Activated naive CD8-positive, alpha-beta T cell treated with anti-CD3 and anti-CD28 coated beads for 36 hours (primary cell): ENCODE results near the gene MIGA2. TPM values are rescaled to one million over a fixed set of nuclear protein-coding genes. Genes with fewer than 3 reads are reported as not detected.
"Not testable (repeated sequence)": the region's sequence is repeated elsewhere in the genome, so short reads cannot be mapped to it uniquely, and the experiment has no call there.

Experiments
- DNase-seq: peaks from one replicate; pipeline ENCODE4 v3.0.0; 2021
- H3K27ac Mint-ChIP-seq: one replicate; pipeline ENCODE4 v1.8.0; 2022; ENCODE audit warnings: mild to moderate bottlenecking, moderate library complexity, mixed read lengths
- H3K27me3 Mint-ChIP-seq: one replicate; pipeline ENCODE4 v1.8.0; 2022; ENCODE audit warnings: mild to moderate bottlenecking, mixed read lengths
- H3K36me3 Mint-ChIP-seq: one replicate; pipeline ENCODE4 v1.8.0; 2021; ENCODE audit warnings: mild to moderate bottlenecking, mixed read lengths
- H3K4me1 Mint-ChIP-seq: one replicate; pipeline ENCODE4 v1.8.0; 2021; ENCODE audit warnings: mixed read lengths
- H3K4me3 Mint-ChIP-seq: one replicate; pipeline ENCODE4 v1.8.0; 2022; ENCODE audit warnings: mild to moderate bottlenecking, moderate library complexity, mixed read lengths
- H3K9me3 Mint-ChIP-seq: one replicate; pipeline ENCODE4 v1.8.0; 2022; ENCODE audit warnings: mixed read lengths
- total RNA-seq, 2 experiments: library from RNA; stranded (reverse); gene quantifications; one replicate each; pipeline ENCODE4 v1.2.3, GENCODE V29; 2021

MIGA2 gene
- total RNA-seq, 2 experiments from 2014 or later: 26.2 to 29.0 TPM

DNA sequence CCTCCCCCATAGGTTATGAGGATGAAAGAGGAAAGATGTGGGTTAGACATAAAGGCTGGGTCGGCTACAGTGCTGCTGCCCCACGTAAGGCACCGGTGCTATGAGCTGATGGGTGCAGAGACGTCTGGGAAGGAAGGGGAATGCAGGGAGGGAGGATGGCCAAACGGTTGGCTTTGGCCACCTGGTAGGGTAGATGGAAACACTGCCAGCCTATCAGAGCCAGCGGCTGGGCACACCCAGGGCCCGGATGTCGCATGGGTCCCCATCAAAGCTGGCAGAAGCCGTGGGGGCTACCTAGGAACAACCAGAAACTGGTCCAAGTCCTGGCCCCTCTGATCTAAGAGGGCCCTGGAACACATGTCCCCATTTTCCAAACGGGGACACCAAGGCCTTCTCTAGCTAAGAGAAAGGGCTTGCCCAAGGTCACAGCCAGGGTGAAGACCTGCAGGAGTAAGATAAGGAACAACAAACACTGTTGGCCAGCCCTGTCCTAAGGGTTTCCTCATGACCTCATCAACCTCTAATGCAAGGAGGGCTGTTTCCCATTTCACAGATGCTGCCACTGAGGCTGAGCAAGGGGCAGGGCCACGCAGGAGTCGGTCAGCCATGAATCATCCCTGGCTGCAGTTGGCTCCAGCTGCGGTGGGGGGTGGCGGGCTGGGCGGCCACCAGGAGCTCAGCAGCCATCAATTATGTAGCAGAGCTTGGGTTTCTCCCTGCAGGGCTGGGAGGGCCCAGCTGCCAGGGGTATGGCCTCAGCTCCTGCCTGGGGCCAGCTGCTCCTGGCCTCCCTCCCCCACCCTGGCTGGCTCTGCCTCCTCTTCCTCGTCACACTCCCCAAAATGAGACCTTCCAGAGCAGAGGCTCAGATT is 13.2 kb upstream of the MIGA2 start:
- no peaks in the 10 kb centered on the region for H3K9me3 Mint-ChIP-seq
- H3K36me3 Mint-ChIP-seq: peaks cover 3% of the 10 kb centered on the region
- no peak overlapping the region for H3K4me3 Mint-ChIP-seq
- peaks cover 22% of the 10 kb centered on the region for H3K4me1 Mint-ChIP-seq
- H3K27ac Mint-ChIP-seq: no peak overlapping the region
- H3K27me3 Mint-ChIP-seq: no peaks in the 10 kb centered on the region
- no peak for DNase-seq

DNA sequence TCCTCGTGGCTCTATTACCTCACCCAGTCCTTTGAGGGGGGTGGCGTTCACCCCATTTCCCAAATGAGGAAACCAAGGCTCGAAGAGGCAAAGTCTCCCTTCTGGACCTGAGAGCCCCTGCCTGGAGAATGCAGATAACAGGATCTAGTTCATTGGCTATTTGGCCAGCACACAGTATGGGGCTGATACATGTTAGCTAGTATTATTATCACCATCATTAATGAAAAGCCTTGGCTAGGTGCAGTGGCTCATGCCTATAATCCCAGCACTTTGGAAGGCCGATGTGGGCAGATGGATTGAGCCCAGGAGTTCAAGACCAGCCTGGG is 12.6 kb upstream of the MIGA2 start:
- no peak overlapping the region for H3K4me3 Mint-ChIP-seq
- peaks cover 22% of the 10 kb centered on the region for H3K4me1 Mint-ChIP-seq
- no peak for DNase-seq
- H3K9me3 Mint-ChIP-seq: no peaks in the 10 kb centered on the region
- no peaks in the 10 kb centered on the region for H3K27me3 Mint-ChIP-seq
- H3K36me3 Mint-ChIP-seq: peaks cover 3% of the 10 kb centered on the region
- no peak overlapping the region for H3K27ac Mint-ChIP-seq

DNA sequence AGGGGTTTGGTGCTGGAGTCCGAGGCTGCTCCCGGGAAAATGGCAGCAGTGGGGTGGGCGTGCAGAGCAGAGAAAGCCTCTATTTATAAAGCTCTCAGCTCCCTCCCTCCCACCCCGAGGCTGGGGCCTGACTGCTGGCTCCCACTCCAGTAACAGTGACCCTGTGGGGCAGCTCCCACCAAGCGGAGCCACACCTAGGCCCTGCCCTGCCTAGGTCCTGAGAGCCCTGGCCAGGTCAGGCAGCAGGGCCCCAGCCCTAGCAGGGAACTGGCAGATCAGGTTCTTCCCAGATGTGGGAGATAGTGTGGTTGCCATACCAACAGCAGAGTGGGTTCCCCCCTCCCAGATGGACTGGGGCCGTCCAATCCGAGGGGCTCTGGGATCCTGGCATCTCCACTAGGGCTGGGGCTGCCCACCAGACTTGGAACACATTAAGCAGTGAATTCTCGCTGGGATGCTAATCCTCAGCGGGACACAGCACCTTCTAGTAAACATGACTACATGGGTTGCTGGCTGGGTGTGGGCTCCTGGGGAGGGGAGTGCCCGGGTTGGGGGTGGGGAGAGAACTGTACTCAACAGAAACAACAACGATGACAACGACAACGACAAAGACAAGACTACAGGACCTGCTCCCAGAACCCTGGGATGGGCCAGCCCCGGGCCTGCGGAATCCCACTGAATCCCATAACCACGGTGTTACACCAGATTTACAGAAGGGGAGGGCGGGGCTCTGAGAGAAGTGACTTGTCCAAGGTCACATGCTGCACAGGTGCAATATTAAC is 9.8 kb upstream of the MIGA2 start:
- no peaks in the 10 kb centered on the region for H3K9me3 Mint-ChIP-seq
- no peak for DNase-seq
- peak overlapping the region; percentile 70 for H3K27ac Mint-ChIP-seq
- peak overlapping the region; percentile 89 for H3K4me3 Mint-ChIP-seq
- H3K27me3 Mint-ChIP-seq: no peaks in the 10 kb centered on the region
- peaks cover 23% of the 10 kb centered on the region for H3K4me1 Mint-ChIP-seq
- H3K36me3 Mint-ChIP-seq: peaks cover 2% of the 10 kb centered on the region

DNA sequence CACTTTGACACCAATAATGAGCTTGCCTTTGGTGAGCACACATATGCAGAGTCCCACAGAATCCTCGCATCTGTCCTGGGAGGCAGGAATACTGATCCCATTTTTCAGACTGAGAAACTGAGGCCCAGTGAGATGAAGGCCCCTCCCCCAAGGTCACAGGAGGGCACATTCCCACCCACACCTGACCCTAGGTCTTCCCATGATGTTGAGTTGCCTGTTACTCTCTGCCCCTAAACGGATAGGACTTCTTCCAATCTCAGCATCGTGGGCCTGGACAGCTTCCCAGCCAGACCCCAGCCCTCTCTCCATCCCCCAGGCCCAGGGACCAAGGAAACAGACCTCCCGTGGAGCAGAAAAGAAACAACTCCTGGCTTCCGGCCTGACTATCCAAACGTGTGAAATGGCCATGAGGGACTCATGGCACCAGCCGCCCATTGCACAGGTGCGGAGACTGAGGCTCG is 9.2 kb upstream of the MIGA2 start:
- Mint-ChIP-seq H3K4me3 (peak overlapping the region; percentile 89), H3K9me3 (no peaks in the 10 kb centered on the region), H3K4me1 (peaks cover 19% of the 10 kb centered on the region), H3K27me3 (no peaks in the 10 kb centered on the region), H3K36me3 (no peaks in the 10 kb centered on the region), H3K27ac (peak overlapping the region; percentile 70)
- no peak for DNase-seq

DNA sequence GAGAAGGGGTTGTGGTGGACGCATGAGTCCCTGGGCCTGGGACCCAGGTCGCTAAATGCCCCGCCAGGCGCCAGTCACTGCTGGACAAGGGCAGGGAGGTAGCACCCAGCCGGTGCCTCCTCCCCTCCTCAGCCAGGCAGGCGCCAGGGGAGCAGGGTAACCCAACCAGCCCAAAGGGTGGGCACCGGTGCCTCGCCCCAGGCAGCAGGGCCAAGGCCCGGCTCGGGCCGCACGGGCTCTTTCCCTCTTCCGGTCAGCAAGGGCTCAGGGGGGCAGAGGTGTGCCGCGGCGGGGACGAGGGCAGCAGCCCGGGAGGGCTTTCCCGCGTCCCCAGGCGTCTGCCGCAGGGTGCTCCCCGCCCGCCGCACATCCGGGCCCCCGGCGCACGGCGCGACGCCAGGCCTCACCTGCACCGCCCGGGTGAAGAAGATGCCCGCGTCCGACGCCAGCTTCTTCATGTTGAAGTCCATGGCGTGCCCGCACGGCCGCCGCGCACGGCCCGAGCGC is 8.7 kb upstream of the MIGA2 start:
- no peaks in the 10 kb centered on the region for H3K36me3 Mint-ChIP-seq
- H3K4me1 Mint-ChIP-seq: peaks cover 19% of the 10 kb centered on the region
- H3K27me3 Mint-ChIP-seq: no peaks in the 10 kb centered on the region
- H3K27ac Mint-ChIP-seq: peak overlapping the region; percentile 70
- H3K9me3 Mint-ChIP-seq: no peaks in the 10 kb centered on the region
- peak overlapping the region; percentile 89 for H3K4me3 Mint-ChIP-seq
- peak; percentile 81 for DNase-seq

DNA sequence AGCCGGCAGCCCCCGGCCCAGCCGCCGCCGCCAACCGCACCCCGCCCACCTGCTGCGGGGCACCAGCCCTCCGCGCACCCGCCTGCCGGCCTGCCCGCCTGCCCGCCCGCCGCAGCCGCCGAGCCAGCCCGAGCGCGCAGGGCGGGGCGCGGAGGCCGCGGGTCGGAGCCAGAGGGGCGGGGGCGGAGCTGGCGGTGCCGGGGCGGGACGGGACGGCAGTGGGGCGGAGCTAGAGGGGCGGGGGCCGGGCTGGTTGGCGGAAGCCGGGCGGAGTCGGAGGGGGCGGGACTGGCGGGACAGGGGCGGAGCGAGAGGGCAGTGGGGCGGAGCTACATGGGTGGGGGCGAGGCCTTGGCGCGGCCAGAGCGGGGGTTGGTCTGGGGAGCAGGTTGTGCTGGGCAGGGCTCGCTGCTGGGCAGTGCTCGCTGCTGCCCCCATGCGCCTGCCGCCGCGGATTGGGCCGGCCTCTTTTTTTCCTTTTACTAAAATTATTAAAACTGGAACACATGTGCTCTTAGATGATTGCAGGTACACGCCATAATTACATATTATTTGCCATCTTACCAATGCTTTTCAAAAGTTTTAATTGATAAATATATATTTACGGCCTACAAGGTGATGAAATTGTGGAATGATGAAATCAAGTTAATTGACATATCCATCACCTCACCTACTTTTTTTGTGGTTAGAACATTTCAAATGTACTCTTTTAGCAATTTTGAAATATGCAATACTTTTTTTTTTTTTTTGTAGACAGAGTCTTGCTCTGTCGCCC is 8.0 kb upstream of the MIGA2 start, which contains the start of gene SH3GLB2:
Gene SH3GLB2 (minus strand): TSS at position 140 of the 775 bp plus-strand sequence. CDS start 177 bp downstream, outside the sequence.
- DNase-seq: peak; percentile 90
- Mint-ChIP-seq H3K27ac (peak within 1 kb of the TSS; percentile 70), H3K27me3 (no peaks in the 10 kb centered on the region), H3K4me3 (peak within 1 kb of the TSS; percentile 89), H3K4me1 (peaks cover 19% of the 10 kb centered on the region), H3K36me3 (no peaks in the 10 kb centered on the region), H3K9me3 (no peaks in the 10 kb centered on the region)

DNA sequence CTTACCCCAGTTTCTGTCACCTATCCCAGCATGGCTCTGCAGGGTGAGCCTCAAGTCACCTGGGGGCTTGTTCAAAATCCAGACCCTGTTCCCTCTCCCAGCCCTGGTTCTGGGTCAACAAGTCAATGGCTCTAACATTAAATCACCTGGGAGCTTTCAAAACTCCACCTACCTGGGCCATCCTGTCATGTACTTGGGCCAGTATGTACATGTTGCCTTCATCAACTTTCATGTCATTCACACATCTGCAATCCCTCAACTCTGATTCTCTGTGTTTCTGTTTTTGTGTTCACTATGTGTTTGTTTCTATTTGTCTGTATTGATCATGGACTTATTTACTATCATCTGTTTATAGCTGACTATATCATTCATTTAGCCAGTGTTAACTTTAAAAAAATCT is 6.2 kb upstream of the MIGA2 start:
- no peaks in the 10 kb centered on the region for H3K27me3 Mint-ChIP-seq
- no peak overlapping the region for H3K27ac Mint-ChIP-seq

DNA sequence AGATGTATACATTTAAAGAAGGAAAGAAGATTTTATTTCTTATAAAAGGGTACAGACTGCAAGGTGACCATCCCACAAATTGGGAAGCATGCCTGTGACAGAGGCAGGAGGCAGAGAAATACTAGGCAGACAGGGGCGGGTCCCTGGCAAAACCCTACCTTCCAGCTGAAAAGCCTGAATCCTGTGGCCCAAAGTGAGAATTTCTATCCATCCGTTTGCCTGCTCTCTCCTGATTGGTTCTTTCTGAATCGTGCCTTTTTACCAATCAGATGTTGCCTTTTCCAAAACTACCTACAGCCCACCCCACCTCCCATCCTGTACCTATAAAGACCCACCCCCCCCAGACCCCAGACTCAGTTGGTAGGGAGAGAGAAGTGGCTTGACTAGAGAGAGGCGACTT is 4.9 kb upstream of the MIGA2 start:
- H3K9me3 Mint-ChIP-seq: no peaks in the 10 kb centered on the region
- H3K4me3 Mint-ChIP-seq: no peak overlapping the region
- peaks cover 19% of the 10 kb centered on the region for H3K4me1 Mint-ChIP-seq
- H3K27me3 Mint-ChIP-seq: no peaks in the 10 kb centered on the region
- no peak for DNase-seq
- no peak overlapping the region for H3K27ac Mint-ChIP-seq
- H3K36me3 Mint-ChIP-seq: no peaks in the 10 kb centered on the region

More for the DNA sequence above, 6.2 kb upstream of the MIGA2 start:
- no peak for DNase-seq
- H3K9me3 Mint-ChIP-seq: no peaks in the 10 kb centered on the region
- no peak overlapping the region for H3K4me3 Mint-ChIP-seq
- H3K36me3 Mint-ChIP-seq: no peaks in the 10 kb centered on the region
- peaks cover 19% of the 10 kb centered on the region for H3K4me1 Mint-ChIP-seq

DNA sequence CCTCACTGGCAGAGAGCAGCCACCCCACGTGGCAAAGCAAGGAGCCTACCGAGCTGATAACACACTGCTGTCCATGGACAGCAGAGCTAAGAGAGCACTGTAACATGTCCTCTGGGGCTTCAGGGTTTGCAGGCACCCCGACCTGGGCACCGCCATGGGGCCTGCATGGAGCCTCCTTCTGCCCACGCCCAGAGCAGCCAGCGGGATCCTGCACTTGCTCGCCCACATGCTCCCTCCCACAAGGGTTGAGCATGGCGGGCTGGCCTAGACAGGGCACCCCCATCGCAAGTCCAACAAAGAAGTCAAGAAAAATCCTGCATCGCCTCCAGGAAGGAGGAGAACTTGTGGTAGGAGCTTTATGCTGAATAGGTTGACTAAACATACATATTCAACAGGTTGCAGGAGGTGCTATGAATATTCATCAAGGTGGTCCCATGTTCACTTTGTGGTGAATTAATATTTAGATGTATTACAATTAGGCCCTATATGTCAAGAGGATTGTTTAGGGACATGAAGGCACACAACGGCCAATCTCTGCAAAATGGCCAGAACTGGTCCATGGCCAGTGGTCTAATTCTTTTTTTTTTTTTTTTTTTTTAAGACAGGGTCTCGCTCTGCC is 3.8 kb upstream of the MIGA2 start:
- Mint-ChIP-seq H3K4me1 (peaks cover 13% of the 10 kb centered on the region), H3K27ac (no peak overlapping the region), H3K36me3 (no peaks in the 10 kb centered on the region), H3K9me3 (no peaks in the 10 kb centered on the region), H3K27me3 (no peaks in the 10 kb centered on the region), H3K4me3 (no peak overlapping the region)
- no peak for DNase-seq

DNA sequence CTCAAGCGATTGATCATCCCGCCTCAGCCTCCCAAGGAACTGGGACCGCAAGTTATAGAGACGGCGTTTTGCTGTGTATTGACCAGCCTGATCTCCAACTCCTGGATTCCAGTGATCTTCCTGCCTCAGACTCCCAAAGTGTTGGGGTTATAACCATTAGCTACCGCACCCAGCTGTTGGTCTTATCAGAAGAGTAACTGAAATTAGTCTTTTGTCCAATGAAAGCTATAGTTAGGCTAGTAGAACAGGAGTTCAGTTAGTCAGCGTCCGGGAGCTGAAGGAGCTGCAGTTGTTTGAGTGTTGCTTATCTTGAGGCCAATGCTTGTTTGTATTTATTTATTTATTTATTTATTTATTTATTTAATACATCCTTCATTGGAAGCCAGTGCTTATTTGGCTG is 3.2 kb upstream of the MIGA2 start:
- Mint-ChIP-seq H3K4me3 (no peak overlapping the region), H3K27me3 (no peaks in the 10 kb centered on the region), H3K4me1 (peaks cover 19% of the 10 kb centered on the region), H3K27ac (no peak overlapping the region), H3K9me3 (no peaks in the 10 kb centered on the region), H3K36me3 (no peaks in the 10 kb centered on the region)
- DNase-seq: no peak

DNA sequence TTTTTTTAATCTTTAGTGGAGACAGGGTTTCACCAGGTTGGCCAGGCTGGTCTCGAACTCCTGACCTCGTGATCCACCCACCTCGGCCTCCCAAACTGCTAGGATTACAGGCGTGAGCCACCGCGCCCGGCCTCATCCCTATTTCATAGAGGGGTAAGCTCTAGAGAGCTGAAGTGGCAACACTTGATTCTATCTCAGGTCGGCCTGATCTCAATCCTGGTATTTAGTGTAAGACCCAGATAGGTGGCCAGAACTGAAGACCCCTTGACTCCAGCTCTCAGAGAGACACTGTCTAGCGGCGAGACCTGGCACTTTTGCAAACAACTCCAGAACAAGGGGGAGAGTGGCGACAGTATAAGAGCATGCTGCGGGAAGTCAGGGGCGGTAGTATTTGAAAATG is 588 bp upstream of the MIGA2 start:
- H3K9me3 Mint-ChIP-seq, H3K36me3 Mint-ChIP-seq, DNase-seq, H3K27me3 Mint-ChIP-seq: not testable (repeated sequence)
- Mint-ChIP-seq H3K27ac (peak overlapping the region; percentile 76), H3K4me3 (peak overlapping the region; percentile 98), H3K4me1 (peaks cover 18% of the 10 kb centered on the region)

DNA sequence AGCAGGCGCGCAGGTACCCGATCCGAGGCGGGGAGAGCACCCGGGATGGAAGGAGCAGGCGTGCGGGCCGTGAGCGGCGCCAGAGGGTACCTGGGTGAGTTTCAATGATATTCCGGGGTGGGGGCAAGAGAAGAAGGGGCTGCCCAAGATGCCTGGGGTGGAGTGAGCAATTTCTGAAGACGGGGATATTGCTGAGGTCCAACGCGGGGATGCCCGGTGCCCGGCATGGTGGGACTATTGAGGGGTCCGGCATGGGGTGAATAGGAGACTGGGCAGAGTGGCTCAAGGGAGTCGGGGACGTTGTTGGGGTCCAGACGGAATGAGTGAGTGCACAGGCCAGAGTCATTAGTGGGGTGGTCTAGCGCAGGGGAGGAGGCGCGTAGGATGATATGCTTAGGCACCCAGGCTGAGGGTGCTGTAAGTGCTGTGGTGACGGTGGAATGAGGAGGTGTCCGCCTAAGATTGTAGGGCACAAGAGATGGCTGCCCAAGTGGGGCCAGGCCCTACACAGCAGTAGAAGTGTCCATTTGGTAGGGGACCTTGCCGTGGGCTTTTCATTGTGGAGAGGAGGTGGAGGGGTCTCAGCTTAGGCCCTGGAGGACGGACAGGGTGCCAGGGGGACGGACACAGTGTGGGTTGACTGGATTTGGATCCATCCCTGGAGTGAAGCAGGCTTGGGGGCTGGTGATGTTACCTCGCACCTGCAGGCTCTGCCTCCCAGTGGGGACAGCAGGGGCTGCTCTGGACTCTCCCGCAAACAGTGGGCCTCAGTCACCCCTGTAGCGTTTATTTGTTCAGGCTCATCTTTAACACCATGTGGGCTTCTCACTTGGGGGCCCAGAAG is 719 bp downstream of the MIGA2 start:
- peaks cover 3% of the 10 kb centered on the region for H3K36me3 Mint-ChIP-seq
- DNase-seq: no peak
- peak overlapping the region; percentile 76 for H3K27ac Mint-ChIP-seq
- H3K4me1 Mint-ChIP-seq: peaks cover 18% of the 10 kb centered on the region
- H3K4me3 Mint-ChIP-seq: peak overlapping the region; percentile 98
- no peaks in the 10 kb centered on the region for H3K9me3 Mint-ChIP-seq
- H3K27me3 Mint-ChIP-seq: no peaks in the 10 kb centered on the region

DNA sequence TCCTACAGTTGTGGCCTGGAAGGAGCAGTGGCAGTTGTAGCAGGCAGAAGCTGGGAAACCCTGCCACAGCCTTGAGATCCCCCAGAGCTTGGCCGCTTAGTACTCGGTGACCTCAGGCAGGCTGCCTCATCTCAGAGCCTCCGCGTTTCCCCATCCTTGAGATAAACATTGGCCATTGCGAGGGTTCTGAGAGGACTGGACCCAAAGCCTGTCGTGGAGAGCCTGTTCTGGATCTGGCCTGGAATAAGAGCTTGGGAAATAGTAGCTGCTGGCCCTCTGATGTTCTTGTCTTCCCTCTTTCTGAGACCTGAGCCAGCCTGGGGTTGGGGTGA is 1.3 kb downstream of the MIGA2 start:
- no peak overlapping the region for H3K27ac Mint-ChIP-seq
- peaks cover 3% of the 10 kb centered on the region for H3K36me3 Mint-ChIP-seq
- H3K4me3 Mint-ChIP-seq: peak overlapping the region; percentile 98
- H3K27me3 Mint-ChIP-seq: no peaks in the 10 kb centered on the region
- no peak for DNase-seq
- H3K4me1 Mint-ChIP-seq: peaks cover 18% of the 10 kb centered on the region
- H3K9me3 Mint-ChIP-seq: no peaks in the 10 kb centered on the region
